Gastrocnemius medialis (tissue), 4 donors: Measurements from ENCODE around the gene MAPK8. TPM values are rescaled to one million over a fixed set of nuclear protein-coding genes. Genes with fewer than 3 reads are reported as not detected.

ENCODE experiments used
- ATAC-seq, 2 donors: fragments of 150-250 bp; one replicate each; pipeline ENCODE4 v1.9.1; 2016
- DNase-seq, 2 donors: peaks; one replicate each; pipeline ENCODE4 v3.0.0-alpha.2; 2019
- H3K27ac ChIP-seq, 4 donors: fragments of 200-600 bp; sonication (generic); 1 replicate in 1 of 4; 2 replicates in 3 of 4; pipeline ENCODE4 v1.5.1; 2016 to 2018; ENCODE audit warnings: mild to moderate bottlenecking in 2 of 4, moderate library complexity in 1 of 4
- H3K27me3 ChIP-seq, 3 donors: fragments of 200-600 bp; sonication (generic) in 2 of 3; 1 replicate in 1 of 3; 2 replicates in 2 of 3; pipeline versions ENCODE4 v1.5.1 to v1.6.0; 2016 to 2019; ENCODE audit warnings: mild to moderate bottlenecking in 1 of 3, moderate library complexity in 1 of 3
- H3K36me3 ChIP-seq, 2 donors: fragments of 200-600 bp; sonication (generic) in 1 of 2; one replicate each; pipeline ENCODE4 v1.5.1; 2017 to 2018
- H3K4me1 ChIP-seq, 2 donors: fragments of 200-600 bp; sonication (generic) in 1 of 2; one replicate each; pipeline ENCODE4 v1.5.1; 2016 to 2017; ENCODE audit warnings: mild to moderate bottlenecking in 2 of 2
- H3K4me3 ChIP-seq, 4 donors: fragments of 200-600 bp; sonication (generic) in 3 of 4; 1 replicate in 1 of 4; 2 replicates in 3 of 4; pipeline ENCODE4 v1.5.1; 2016 to 2019; ENCODE audit warnings: mild to moderate bottlenecking in 2 of 4
- H3K9me3 ChIP-seq, 3 donors: fragments of 200-600 bp; sonication (generic) in 2 of 3; 1 replicate in 1 of 3; 2 replicates in 2 of 3; pipeline ENCODE4 v1.5.1; 2016 to 2019
- CTCF ChIP-seq, 5 experiments: fragments of 450-650 bp in 3 of 5; fragments of 200-600 bp in 2 of 5; sonication (generic) in 2 of 5; IDR thresholded peaks in 4 of 5; conservative IDR thresholded peaks in 1 of 5; 1 replicate in 4 of 5; 2 replicates in 1 of 5; pipeline ENCODE4 v1.5.1; 2016 to 2019; ENCODE audit warnings: antibody characterized with exemption in 5 of 5, mild to moderate bottlenecking in 3 of 5, moderate library complexity in 3 of 5
- POLR2A ChIP-seq, 2 donors: fragments of 450-650 bp; IDR thresholded peaks; one replicate each; pipeline ENCODE4 v1.6.1; 2017; ENCODE audit warnings: antibody characterized with exemption in 2 of 2, mild to moderate bottlenecking in 2 of 2, moderate library complexity in 2 of 2
- in situ Hi-C, 4 donors: fragments of 200-750 bp; cut with MboI; loops; one replicate each; pipeline versions ENCODE4 v1.15.0 to v1.8.0; 2017; ENCODE audit warnings: low sequenced_read_pairs in 4 of 4
- intact Hi-C: fragments of 100-400 bp; cut with DNase I; formaldehyde crosslinking; loops from one replicate; pipeline ENCODE4 v1.15.1; 2023; ENCODE audit warnings: low total_unique reads
- total RNA-seq, 4 donors: library from RNA; depleted of rRNA; stranded (reverse); fragments of >200 nt; gene quantifications; one replicate each; pipeline versions ENCODE4 v1.1.0 to v1.2.3, GENCODE V29; 2016

The MAPK8 gene
- total RNA-seq, 4 donors from 2014 or later: 25.6 to 52.1 (median 35.4) TPM

GRCh38 chr10:48455392-48456151 lies 149.1 kb downstream of the MAPK8 start:
- H3K27me3 ChIP-seq: no peaks in the 10 kb centered on the region
- H3K36me3 ChIP-seq: no peaks in the 10 kb centered on the region
- TF ChIP-seq CTCF (IDR thresholded peaks at IDR 0.05 in 4 of 5, conservative IDR thresholded peaks at IDR 0.05 in 1 of 5) (no peak), POLR2A (IDR thresholded peaks at IDR 0.05) (no peak)
- ATAC-seq (no peak), DNase-seq (no peak)
- no peaks in the 10 kb centered on the region for H3K9me3 ChIP-seq
- intact Hi-C loops (no loop called here), in situ Hi-C loops (no loop called here)
- H3K4me3 ChIP-seq: no peak overlapping the region
- no peak overlapping the region for H3K27ac ChIP-seq
- H3K4me1 ChIP-seq: peaks cover 0 to 4% of the 10 kb centered on the region in 2 donors

GRCh38 chr10:48456361-48456804 lies 149.9 kb downstream of the MAPK8 start:
- H3K36me3 ChIP-seq: no peaks in the 10 kb centered on the region
- in situ Hi-C loops: no loop called here
- H3K9me3 ChIP-seq: no peaks in the 10 kb centered on the region
- H3K27me3 ChIP-seq: no peaks in the 10 kb centered on the region
- DNase-seq (peak in 1 of 2 donors; percentile 37), ATAC-seq (no peak)
- TF ChIP-seq POLR2A (IDR thresholded peaks at IDR 0.05) (no peak), CTCF (IDR thresholded peaks at IDR 0.05 in 4 of 5, conservative IDR thresholded peaks at IDR 0.05 in 1 of 5) (no peak)
- intact Hi-C loops: no loop called here
- H3K4me3 ChIP-seq: no peak overlapping the region
- peaks cover 0 to 4% of the 10 kb centered on the region in 2 donors for H3K4me1 ChIP-seq
- no peak overlapping the region for H3K27ac ChIP-seq

DNA sequence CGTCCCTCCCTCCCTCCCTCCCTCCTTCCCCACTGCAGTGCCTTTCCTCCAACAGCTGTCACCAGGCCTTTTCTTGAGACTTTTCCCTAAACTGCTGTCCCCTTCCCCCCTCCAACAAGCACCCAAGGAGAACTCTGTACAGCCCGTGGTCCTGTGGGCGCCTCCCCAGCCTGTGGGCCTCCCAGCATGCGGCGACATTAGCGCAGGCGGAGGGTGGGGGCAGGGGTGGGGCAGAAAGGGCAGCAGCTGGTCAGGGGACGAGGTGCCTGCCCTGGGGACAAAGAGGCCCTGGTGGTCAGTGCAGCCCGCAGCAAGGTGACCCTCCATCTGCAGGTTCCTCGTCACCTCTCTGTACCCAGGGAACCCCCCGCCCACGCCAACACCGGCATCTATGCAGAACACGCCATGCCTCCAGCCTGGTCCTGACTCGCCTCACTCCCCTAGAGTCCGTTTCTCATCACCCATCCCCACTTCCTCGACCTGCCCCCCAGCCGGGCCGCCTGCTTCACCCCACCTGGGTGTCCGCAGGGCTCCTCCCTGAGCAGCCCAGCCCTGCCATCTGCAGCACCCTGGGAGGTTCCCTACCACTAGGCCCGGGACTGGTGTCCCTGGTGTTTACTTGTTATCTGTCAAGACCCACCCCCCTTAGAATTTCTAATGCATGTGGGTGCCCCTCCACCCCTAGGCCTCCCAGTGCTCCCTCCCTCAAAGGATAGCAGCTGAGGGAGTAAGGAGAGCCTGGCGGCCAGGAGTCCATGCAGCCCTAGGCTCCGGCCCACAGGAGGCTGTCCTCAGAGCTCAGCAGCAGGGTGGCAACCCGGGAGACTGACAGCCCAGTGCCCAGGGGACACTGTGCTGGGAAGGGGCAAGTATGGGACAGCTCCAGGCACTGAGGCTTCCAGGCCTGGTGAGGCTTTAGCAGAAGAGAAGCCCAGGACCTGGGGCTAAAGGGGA lies 150.6 kb downstream of the MAPK8 start:
- ATAC-seq: no peak

More for the DNA sequence above, 150.6 kb downstream of the MAPK8 start:
- Histone ChIP-seq H3K4me1 (peaks cover 0 to 4% of the 10 kb centered on the region in 2 donors), H3K27me3 (no peaks in the 10 kb centered on the region), H3K4me3 (no peak overlapping the region), H3K27ac (no peak overlapping the region), H3K9me3 (no peaks in the 10 kb centered on the region), H3K36me3 (no peaks in the 10 kb centered on the region)
- TF ChIP-seq CTCF (IDR thresholded peaks at IDR 0.05 in 4 of 5, conservative IDR thresholded peaks at IDR 0.05 in 1 of 5) (no peak), POLR2A (IDR thresholded peaks at IDR 0.05) (no peak)
- intact Hi-C loops: no loop called here
- in situ Hi-C loops: no loop called here
- DNase-seq: no peak
